Stomach smooth muscle (tissue), 2 donors: ENCODE results near the gene MAP1S.
A peak's percentile ranks its signal among the peaks of the same experiment; 100 is the strongest.

Experiments used
- H3K27ac ChIP-seq: one replicate; pipeline ENCODE4 v1.7.0; 2013; ENCODE audit warnings: mild to moderate bottlenecking, low read length, inconsistent platforms
- H3K27me3 ChIP-seq, 2 donors: one replicate each; pipeline ENCODE4 v1.7.0; 2013; ENCODE audit warnings: low read length in 2 of 2; ENCODE audit not compliant: insufficient read depth in 2 of 2, control insufficient read depth in 1 of 2
- H3K36me3 ChIP-seq, 2 donors: one replicate each; pipeline ENCODE4 v1.7.0; 2013; ENCODE audit warnings: low read length in 2 of 2; ENCODE audit not compliant: control insufficient read depth in 2 of 2, insufficient read depth in 2 of 2
- H3K4me1 ChIP-seq: one replicate; pipeline ENCODE4 v1.7.0; 2013; ENCODE audit warnings: low read length; ENCODE audit not compliant: control insufficient read depth, insufficient read depth
- H3K4me3 ChIP-seq, 2 donors: one replicate each; pipeline ENCODE4 v1.7.0; 2013; ENCODE audit warnings: low read length in 2 of 2
- H3K9ac ChIP-seq, 2 donors: one replicate each; pipeline ENCODE4 v1.7.0; 2013; ENCODE audit warnings: low read length in 2 of 2, mild to moderate bottlenecking in 1 of 2
- H3K9me3 ChIP-seq, 2 donors: one replicate each; pipeline ENCODE4 v1.7.0; 2013; ENCODE audit warnings: low read length in 2 of 2; ENCODE audit not compliant: control insufficient read depth in 2 of 2
- donor health status: healthy.
- donor health status: Pancreatic carcinoma.

The MAP1S gene

GRCh38 chr19:17741456-17741855, 22.2 kb downstream of the MAP1S start:
- Histone ChIP-seq H3K9ac (no peak overlapping the region), H3K36me3 (no peaks in the 10 kb centered on the region), H3K4me1 (no peaks in the 10 kb centered on the region), H3K4me3 (no peak overlapping the region), H3K27ac (no peak overlapping the region), H3K27me3 (peaks cover 0 to 2% of the 10 kb centered on the region in 2 donors), H3K9me3 (no peaks in the 10 kb centered on the region)

GRCh38 chr19:17743874-17744580, 24.7 kb downstream of the MAP1S start:
- Histone ChIP-seq H3K36me3 (no peaks in the 10 kb centered on the region), H3K9ac (no peak overlapping the region), H3K27me3 (peaks cover 0 to 2% of the 10 kb centered on the region in 2 donors), H3K4me1 (peaks cover 10% of the 10 kb centered on the region), H3K4me3 (no peak overlapping the region), H3K9me3 (no peaks in the 10 kb centered on the region), H3K27ac (no peak overlapping the region)

- Histone ChIP-seq H3K4me1 (peaks cover 13% of the 10 kb centered on the region), H3K27ac (no peak overlapping the region), H3K36me3 (no peaks in the 10 kb centered on the region), H3K4me3 (peak overlapping the region in 1 of 2 donors; percentile 68), H3K9me3 (no peaks in the 10 kb centered on the region), H3K9ac (no peak overlapping the region), H3K27me3 (no peaks in the 10 kb centered on the region)
Measured at GRCh38 chr19:17747205-17748098, 28.2 kb downstream of the MAP1S start.

- Histone ChIP-seq H3K27ac (no peak overlapping the region), H3K9ac (no peak overlapping the region), H3K36me3 (no peaks in the 10 kb centered on the region), H3K27me3 (no peaks in the 10 kb centered on the region), H3K4me1 (peaks cover 13% of the 10 kb centered on the region), H3K4me3 (no peak overlapping the region), H3K9me3 (no peaks in the 10 kb centered on the region)
Measured at GRCh38 chr19:17748884-17749638, 29.8 kb downstream of the MAP1S start.

- no peaks in the 10 kb centered on the region for H3K36me3 ChIP-seq
- no peak overlapping the region for H3K27ac ChIP-seq
- H3K4me1 ChIP-seq = peaks cover 13% of the 10 kb centered on the region
- H3K4me3 ChIP-seq = no peak overlapping the region
- peak overlapping the region in 1 of 2 donors; percentile 21 for H3K9ac ChIP-seq
- no peaks in the 10 kb centered on the region for H3K9me3 ChIP-seq
- no peaks in the 10 kb centered on the region for H3K27me3 ChIP-seq
Measured at GRCh38 chr19:17749912-17750317, 30.6 kb downstream of the MAP1S start.

- H3K9ac ChIP-seq = no peak within 1 kb of the TSS
- H3K4me3 ChIP-seq = no peak within 1 kb of the TSS
- no peaks in the 10 kb centered on the region for H3K9me3 ChIP-seq
- no peak within 1 kb of the TSS for H3K27ac ChIP-seq
- H3K27me3 ChIP-seq = no peaks in the 10 kb centered on the region
- no peaks in the 10 kb centered on the region for H3K36me3 ChIP-seq
- peaks cover 17% of the 10 kb centered on the region for H3K4me1 ChIP-seq
Measured at GRCh38 chr19:17751103-17751911, 32.0 kb downstream of the MAP1S start, which contains the start of gene FCHO1. Gene FCHO1 (plus strand): TSS chr19:17751477. CDS start chr19:17755165, 3,688 bp downstream.

- Histone ChIP-seq H3K9ac (no peak overlapping the region), H3K4me3 (no peak overlapping the region), H3K27me3 (no peaks in the 10 kb centered on the region), H3K4me1 (peaks cover 19% of the 10 kb centered on the region), H3K9me3 (no peaks in the 10 kb centered on the region), H3K27ac (no peak overlapping the region), H3K36me3 (no peaks in the 10 kb centered on the region)
Measured at GRCh38 chr19:17751912-17752273, 32.6 kb downstream of the MAP1S start.

- Histone ChIP-seq H3K4me3 (no peak overlapping the region), H3K9me3 (no peaks in the 10 kb centered on the region), H3K36me3 (no peaks in the 10 kb centered on the region), H3K27me3 (no peaks in the 10 kb centered on the region), H3K27ac (no peak overlapping the region), H3K4me1 (peaks cover 13% of the 10 kb centered on the region), H3K9ac (no peak overlapping the region)
Measured at GRCh38 chr19:17752865-17753639, 33.8 kb downstream of the MAP1S start.

- H3K9me3 ChIP-seq = no peaks in the 10 kb centered on the region
- no peak overlapping the region for H3K27ac ChIP-seq
- no peak overlapping the region for H3K4me3 ChIP-seq
- H3K9ac ChIP-seq = no peak overlapping the region
- H3K36me3 ChIP-seq = no peaks in the 10 kb centered on the region
- H3K27me3 ChIP-seq = no peaks in the 10 kb centered on the region
- H3K4me1 ChIP-seq = peaks cover 13% of the 10 kb centered on the region
Measured at GRCh38 chr19:17753976-17754375, 34.7 kb downstream of the MAP1S start.
